A549 (cell line): ENCODE results near the gene OPALIN.

Experiments used
- EP300 ChIP-seq, 2 experiments: fragments of >200 bp; sonication (Bioruptor Twin); formaldehyde crosslinking; IDR thresholded peaks; 2 replicates in 1 of 2; 3 replicates in 1 of 2; pipeline ENCODE4 v1.6.1; 2016 to 2017
- HES2 ChIP-seq: fragments of >200 bp; sonication (Bioruptor Twin); formaldehyde crosslinking; IDR thresholded peaks from 2 replicates; pipeline ENCODE4 v1.6.1; 2016
- NFE2L2 ChIP-seq: fragments of 150-350 bp; conservative IDR thresholded peaks from 2 replicates; pipeline ENCODE4 v1.6.1; 2014; ENCODE audit warnings: low read length
- NR3C1 ChIP-seq: fragments of >200 bp; sonication (Bioruptor Twin); formaldehyde crosslinking; IDR thresholded peaks from 3 replicates; pipeline ENCODE4 v1.6.1; 2017
- PHF8 ChIP-seq: fragments of 200-600 bp; sonication (generic); IDR thresholded peaks from 2 replicates; pipeline ENCODE4 v1.6.1; 2016; ENCODE audit warnings: low read depth, mild to moderate bottlenecking, antibody characterized with exemption, moderate library complexity, borderline replicate concordance
- RAD21 ChIP-seq, 2 experiments: fragments of >200 bp in 1 of 2; sonication (Bioruptor Twin) in 1 of 2; formaldehyde crosslinking in 1 of 2; IDR thresholded peaks in 1 of 2; conservative IDR thresholded peaks in 1 of 2; 2 replicates in 1 of 2; 3 replicates in 1 of 2; pipeline ENCODE4 v1.6.1; 2012 to 2018; ENCODE audit warnings: inconsistent platforms in 1 of 2
- SMC3 ChIP-seq: fragments of >200 bp; sonication (Bioruptor Twin); formaldehyde crosslinking; IDR thresholded peaks from 3 replicates; pipeline ENCODE4 v1.6.1; 2018; ENCODE audit warnings: inconsistent platforms
- TF ChIP-seq, protein P1 (sequence below): fragments of >200 bp; sonication (Bioruptor Twin); formaldehyde crosslinking; IDR thresholded peaks from 3 replicates; pipeline ENCODE4 v1.5.1; 2016

GRCh38 chr10:96346295-96346694, 12.5 kb downstream of the OPALIN start:
- TF ChIP-seq, protein P1, sequence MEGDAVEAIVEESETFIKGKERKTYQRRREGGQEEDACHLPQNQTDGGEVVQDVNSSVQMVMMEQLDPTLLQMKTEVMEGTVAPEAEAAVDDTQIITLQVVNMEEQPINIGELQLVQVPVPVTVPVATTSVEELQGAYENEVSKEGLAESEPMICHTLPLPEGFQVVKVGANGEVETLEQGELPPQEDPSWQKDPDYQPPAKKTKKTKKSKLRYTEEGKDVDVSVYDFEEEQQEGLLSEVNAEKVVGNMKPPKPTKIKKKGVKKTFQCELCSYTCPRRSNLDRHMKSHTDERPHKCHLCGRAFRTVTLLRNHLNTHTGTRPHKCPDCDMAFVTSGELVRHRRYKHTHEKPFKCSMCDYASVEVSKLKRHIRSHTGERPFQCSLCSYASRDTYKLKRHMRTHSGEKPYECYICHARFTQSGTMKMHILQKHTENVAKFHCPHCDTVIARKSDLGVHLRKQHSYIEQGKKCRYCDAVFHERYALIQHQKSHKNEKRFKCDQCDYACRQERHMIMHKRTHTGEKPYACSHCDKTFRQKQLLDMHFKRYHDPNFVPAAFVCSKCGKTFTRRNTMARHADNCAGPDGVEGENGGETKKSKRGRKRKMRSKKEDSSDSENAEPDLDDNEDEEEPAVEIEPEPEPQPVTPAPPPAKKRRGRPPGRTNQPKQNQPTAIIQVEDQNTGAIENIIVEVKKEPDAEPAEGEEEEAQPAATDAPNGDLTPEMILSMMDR, result no peak
- TF ChIP-seq NFE2L2 (no peak), NR3C1 (no peak), HES2 (no peak), PHF8 (no peak), RAD21 (conservative IDR thresholded peaks at IDR 0.05 in 1 of 2, IDR thresholded peaks at IDR 0.05 in 1 of 2) (no peak), SMC3 (no peak), EP300 (IDR thresholded peaks at IDR 0.05) (no peak)
